Glutamatergic neuron (in vitro differentiated cells): Measurements from ENCODE around the gene FSIP1. TPM values are rescaled to one million over a fixed set of nuclear protein-coding genes. Genes with fewer than 3 reads are reported as not detected.

ENCODE experiments used
- DNase-seq: peaks from one replicate; pipeline ENCODE4 v3.0.0; 2022
- H3K27ac Mint-ChIP-seq: one replicate; pipeline ENCODE4 v1.8.0; 2020; ENCODE audit warnings: mild to moderate bottlenecking, mixed read lengths, inconsistent platforms; ENCODE audit not compliant: unreplicated experiment
- H3K27me3 Mint-ChIP-seq: one replicate; pipeline ENCODE4 v1.8.0; 2020; ENCODE audit warnings: mild to moderate bottlenecking, moderate library complexity, mixed read lengths, inconsistent platforms; ENCODE audit not compliant: unreplicated experiment
- H3K36me3 Mint-ChIP-seq: one replicate; pipeline ENCODE4 v1.8.0; 2020; ENCODE audit warnings: mild to moderate bottlenecking, mixed read lengths, inconsistent platforms; ENCODE audit not compliant: unreplicated experiment
- H3K4me1 Mint-ChIP-seq: one replicate; pipeline ENCODE4 v1.8.0; 2020; ENCODE audit warnings: mild to moderate bottlenecking, low read depth, mixed read lengths, inconsistent platforms; ENCODE audit not compliant: unreplicated experiment
- H3K4me3 Mint-ChIP-seq: one replicate; pipeline ENCODE4 v1.8.0; 2020; ENCODE audit warnings: mild to moderate bottlenecking, mixed read lengths, inconsistent platforms; ENCODE audit not compliant: unreplicated experiment
- H3K9me3 Mint-ChIP-seq: one replicate; pipeline ENCODE4 v1.8.0; 2020; ENCODE audit warnings: mild to moderate bottlenecking, moderate library complexity, mixed read lengths, inconsistent platforms; ENCODE audit not compliant: unreplicated experiment
- total RNA-seq: library from RNA; stranded (reverse); fragmentation: NEBNext Ultra II Directional; extraction: Animal tissue kit (Norgen Biotek cat#: 25700); gene quantifications from one replicate; pipeline ENCODE4 v1.2.1, GENCODE V29; 2021; ENCODE audit not compliant: unreplicated experiment
- TF ChIP-seq, protein P1 (sequence below): fragments of 200-600 bp; sonication (generic); IDR thresholded peaks from one replicate; pipeline ENCODE4 v1.5.0; 2021; ENCODE audit not compliant: partially characterized antibody, unreplicated experiment

FSIP1 gene
- total RNA-seq, 1 donor from 2014 or later = 1.5 TPM

DNA sequence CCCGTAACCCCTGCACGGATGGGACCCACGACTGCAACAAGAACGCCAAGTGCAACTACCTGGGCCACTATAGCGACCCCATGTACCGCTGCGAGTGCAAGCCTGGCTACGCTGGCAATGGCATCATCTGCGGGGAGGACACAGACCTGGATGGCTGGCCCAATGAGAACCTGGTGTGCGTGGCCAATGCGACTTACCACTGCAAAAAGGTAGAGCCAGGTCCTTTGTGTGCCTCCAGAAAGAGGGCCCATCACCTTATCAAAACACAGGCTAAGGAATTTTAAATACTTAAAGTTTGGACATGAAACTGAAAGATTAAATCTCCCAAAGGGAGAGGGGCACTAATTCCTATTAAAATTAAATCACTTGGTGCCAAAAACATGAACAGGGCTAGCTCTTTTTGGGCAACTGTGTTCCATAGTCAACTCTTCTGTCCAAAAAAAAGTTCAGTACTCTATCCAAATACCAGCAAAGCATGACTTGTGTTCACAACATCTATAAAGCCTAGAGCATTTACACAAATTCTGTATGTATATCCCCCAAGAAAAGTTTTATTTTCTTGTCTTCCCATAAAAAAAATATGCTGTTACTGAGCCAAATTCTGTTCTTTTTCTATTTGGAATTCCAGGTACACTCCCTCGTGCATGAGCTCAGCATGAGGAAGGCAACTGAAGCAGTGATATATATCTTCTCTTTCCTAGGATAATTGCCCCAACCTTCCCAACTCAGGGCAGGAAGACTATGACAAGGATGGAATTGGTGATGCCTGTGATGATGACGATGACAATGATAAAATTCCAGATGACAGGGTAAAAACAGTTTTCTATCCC is 192.6 kb downstream of the FSIP1 start:
- Mint-ChIP-seq H3K36me3 (no peaks in the 10 kb centered on the region), H3K27me3 (no peaks in the 10 kb centered on the region), H3K9me3 (peaks cover 2% of the 10 kb centered on the region), H3K27ac (no peak overlapping the region), H3K4me3 (no peak overlapping the region), H3K4me1 (peaks cover 14% of the 10 kb centered on the region)
- TF ChIP-seq, protein P1, sequence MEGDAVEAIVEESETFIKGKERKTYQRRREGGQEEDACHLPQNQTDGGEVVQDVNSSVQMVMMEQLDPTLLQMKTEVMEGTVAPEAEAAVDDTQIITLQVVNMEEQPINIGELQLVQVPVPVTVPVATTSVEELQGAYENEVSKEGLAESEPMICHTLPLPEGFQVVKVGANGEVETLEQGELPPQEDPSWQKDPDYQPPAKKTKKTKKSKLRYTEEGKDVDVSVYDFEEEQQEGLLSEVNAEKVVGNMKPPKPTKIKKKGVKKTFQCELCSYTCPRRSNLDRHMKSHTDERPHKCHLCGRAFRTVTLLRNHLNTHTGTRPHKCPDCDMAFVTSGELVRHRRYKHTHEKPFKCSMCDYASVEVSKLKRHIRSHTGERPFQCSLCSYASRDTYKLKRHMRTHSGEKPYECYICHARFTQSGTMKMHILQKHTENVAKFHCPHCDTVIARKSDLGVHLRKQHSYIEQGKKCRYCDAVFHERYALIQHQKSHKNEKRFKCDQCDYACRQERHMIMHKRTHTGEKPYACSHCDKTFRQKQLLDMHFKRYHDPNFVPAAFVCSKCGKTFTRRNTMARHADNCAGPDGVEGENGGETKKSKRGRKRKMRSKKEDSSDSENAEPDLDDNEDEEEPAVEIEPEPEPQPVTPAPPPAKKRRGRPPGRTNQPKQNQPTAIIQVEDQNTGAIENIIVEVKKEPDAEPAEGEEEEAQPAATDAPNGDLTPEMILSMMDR = no peak
- no peak for DNase-seq

GRCh38 chr15:39589193-39589814 is 193.3 kb downstream of the FSIP1 start:
- TF ChIP-seq, protein P1 = no peak
- DNase-seq = no peak
- Mint-ChIP-seq H3K27ac (no peak overlapping the region), H3K27me3 (no peaks in the 10 kb centered on the region), H3K4me1 (peaks cover 14% of the 10 kb centered on the region), H3K4me3 (no peak overlapping the region), H3K9me3 (peaks cover 2% of the 10 kb centered on the region), H3K36me3 (no peaks in the 10 kb centered on the region)

GRCh38 chr15:39588531-39589192 is 194.0 kb downstream of the FSIP1 start:
- H3K9me3 Mint-ChIP-seq = peaks cover 2% of the 10 kb centered on the region
- no peaks in the 10 kb centered on the region for H3K27me3 Mint-ChIP-seq
- no peaks in the 10 kb centered on the region for H3K36me3 Mint-ChIP-seq
- DNase-seq = no peak
- no peak overlapping the region for H3K27ac Mint-ChIP-seq
- TF ChIP-seq, protein P1 = no peak
- peaks cover 14% of the 10 kb centered on the region for H3K4me1 Mint-ChIP-seq
- no peak overlapping the region for H3K4me3 Mint-ChIP-seq

- DNase-seq = no peak
- Mint-ChIP-seq H3K9me3 (peaks cover 3% of the 10 kb centered on the region), H3K36me3 (no peaks in the 10 kb centered on the region), H3K4me1 (peaks cover 14% of the 10 kb centered on the region), H3K4me3 (no peak overlapping the region), H3K27me3 (no peaks in the 10 kb centered on the region), H3K27ac (no peak overlapping the region)
- TF ChIP-seq, protein P1 = no peak
Observed at GRCh38 chr15:39587731-39588530, 194.7 kb downstream of the FSIP1 start.
